ENCODE measurements around the gene ZBTB20.
"Not testable (repeated sequence)": the region's sequence is repeated elsewhere in the genome, so short reads cannot be mapped to it uniquely, and the experiment has no call there.

DNA sequence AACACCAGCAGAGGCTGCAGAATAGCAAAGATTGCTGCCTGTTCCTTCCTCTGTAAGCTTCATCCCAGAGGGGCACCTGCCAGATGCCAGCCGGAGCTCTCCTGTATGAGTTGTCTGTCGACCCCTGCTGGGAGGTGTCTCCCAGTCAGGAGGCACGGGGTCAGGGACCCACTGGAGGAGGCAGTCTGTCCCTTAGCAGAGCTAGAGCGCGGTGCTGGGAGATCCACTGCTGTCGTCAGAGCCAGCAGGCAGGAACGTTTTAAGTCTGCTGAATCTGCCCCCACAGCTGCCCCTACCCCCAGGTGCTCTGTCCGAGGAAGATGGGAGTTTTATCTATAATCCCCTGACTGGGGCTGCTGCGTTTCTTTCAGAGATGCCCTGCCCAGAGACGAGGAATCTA lies 31.8 kb upstream of the ZBTB20 start:
- not testable (repeated sequence) for TF ChIP-seq RAD21 (conservative IDR thresholded peaks at IDR 0.05); EP300 (conservative IDR thresholded peaks at IDR 0.05; ENCODE audit: poor library complexity, severe bottlenecking); EZH2 (IDR thresholded peaks at IDR 0.05; ENCODE audit: borderline replicate concordance, insufficient read depth, low read length, poor library complexity, severe bottlenecking); MXI1 (conservative IDR thresholded peaks at IDR 0.05; ENCODE audit: poor library complexity, severe bottlenecking); POLR2AphosphoS5 (IDR thresholded peaks at IDR 0.05)
- TF ChIP-seq, protein P1, sequence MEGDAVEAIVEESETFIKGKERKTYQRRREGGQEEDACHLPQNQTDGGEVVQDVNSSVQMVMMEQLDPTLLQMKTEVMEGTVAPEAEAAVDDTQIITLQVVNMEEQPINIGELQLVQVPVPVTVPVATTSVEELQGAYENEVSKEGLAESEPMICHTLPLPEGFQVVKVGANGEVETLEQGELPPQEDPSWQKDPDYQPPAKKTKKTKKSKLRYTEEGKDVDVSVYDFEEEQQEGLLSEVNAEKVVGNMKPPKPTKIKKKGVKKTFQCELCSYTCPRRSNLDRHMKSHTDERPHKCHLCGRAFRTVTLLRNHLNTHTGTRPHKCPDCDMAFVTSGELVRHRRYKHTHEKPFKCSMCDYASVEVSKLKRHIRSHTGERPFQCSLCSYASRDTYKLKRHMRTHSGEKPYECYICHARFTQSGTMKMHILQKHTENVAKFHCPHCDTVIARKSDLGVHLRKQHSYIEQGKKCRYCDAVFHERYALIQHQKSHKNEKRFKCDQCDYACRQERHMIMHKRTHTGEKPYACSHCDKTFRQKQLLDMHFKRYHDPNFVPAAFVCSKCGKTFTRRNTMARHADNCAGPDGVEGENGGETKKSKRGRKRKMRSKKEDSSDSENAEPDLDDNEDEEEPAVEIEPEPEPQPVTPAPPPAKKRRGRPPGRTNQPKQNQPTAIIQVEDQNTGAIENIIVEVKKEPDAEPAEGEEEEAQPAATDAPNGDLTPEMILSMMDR (IDR thresholded peaks at IDR 0.05; ENCODE audit: poor library complexity, severe bottlenecking), result not testable (repeated sequence)
- TF ChIP-seq, protein P2, sequence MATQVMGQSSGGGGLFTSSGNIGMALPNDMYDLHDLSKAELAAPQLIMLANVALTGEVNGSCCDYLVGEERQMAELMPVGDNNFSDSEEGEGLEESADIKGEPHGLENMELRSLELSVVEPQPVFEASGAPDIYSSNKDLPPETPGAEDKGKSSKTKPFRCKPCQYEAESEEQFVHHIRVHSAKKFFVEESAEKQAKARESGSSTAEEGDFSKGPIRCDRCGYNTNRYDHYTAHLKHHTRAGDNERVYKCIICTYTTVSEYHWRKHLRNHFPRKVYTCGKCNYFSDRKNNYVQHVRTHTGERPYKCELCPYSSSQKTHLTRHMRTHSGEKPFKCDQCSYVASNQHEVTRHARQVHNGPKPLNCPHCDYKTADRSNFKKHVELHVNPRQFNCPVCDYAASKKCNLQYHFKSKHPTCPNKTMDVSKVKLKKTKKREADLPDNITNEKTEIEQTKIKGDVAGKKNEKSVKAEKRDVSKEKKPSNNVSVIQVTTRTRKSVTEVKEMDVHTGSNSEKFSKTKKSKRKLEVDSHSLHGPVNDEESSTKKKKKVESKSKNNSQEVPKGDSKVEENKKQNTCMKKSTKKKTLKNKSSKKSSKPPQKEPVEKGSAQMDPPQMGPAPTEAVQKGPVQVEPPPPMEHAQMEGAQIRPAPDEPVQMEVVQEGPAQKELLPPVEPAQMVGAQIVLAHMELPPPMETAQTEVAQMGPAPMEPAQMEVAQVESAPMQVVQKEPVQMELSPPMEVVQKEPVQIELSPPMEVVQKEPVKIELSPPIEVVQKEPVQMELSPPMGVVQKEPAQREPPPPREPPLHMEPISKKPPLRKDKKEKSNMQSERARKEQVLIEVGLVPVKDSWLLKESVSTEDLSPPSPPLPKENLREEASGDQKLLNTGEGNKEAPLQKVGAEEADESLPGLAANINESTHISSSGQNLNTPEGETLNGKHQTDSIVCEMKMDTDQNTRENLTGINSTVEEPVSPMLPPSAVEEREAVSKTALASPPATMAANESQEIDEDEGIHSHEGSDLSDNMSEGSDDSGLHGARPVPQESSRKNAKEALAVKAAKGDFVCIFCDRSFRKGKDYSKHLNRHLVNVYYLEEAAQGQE (IDR thresholded peaks at IDR 0.05; ENCODE audit: borderline replicate concordance), result not testable (repeated sequence)

Data from neural cell (in vitro differentiated cells).